Measurements from ENCODE around the gene MID1. TPM values are rescaled to one million over a fixed set of nuclear protein-coding genes. Genes with fewer than 3 reads are reported as not detected.

MID1 gene
- total and polyA plus RNA-seq, 4 donors = 4.3 to 25.8 (median 12.9) TPM

- Histone ChIP-seq H3K36me3 (ENCODE audit: control insufficient read depth in 4 of 4, insufficient read depth in 4 of 4, low read length in 4 of 4) (no peaks in the 10 kb centered on the region), H3K27ac (ENCODE audit: low read depth in 1 of 2, low read length in 1 of 2) (no peak overlapping the region), H3K27me3 (ENCODE audit: control insufficient read depth in 3 of 3, insufficient read depth in 3 of 3, low read length in 2 of 3) (peaks cover 0 to 2% (median 0%) of the 10 kb centered on the region in 3 donors), H3K4me3 (no peak overlapping the region), H3K9ac (ENCODE audit: insufficient read depth in 1 of 2, low read length in 2 of 2) (no peak overlapping the region), H3K4me1 (ENCODE audit: control insufficient read depth in 5 of 5, insufficient read depth in 5 of 5, low read length in 5 of 5) (no peaks in the 10 kb centered on the region), H3K9me3 (ENCODE audit: control insufficient read depth in 4 of 4, insufficient read depth in 3 of 4, low read length in 3 of 4) (peaks cover 0 to 10% (median 0%) of the 10 kb centered on the region in 4 donors)
- no peak for DNase-seq
- no peak for TF ChIP-seq CTCF (IDR thresholded peaks at IDR 0.05; ENCODE audit: control extremely low read depth, extremely low read depth)
- ATAC-seq (ENCODE audit: insufficient read depth, low FRiP score) = no peak
- WGBS, 2 donors = 58 to 71% methylated on average over 6 of the region's 6 CpGs
These were observed 200.3 kb downstream of the MID1 start for GRCh38 chrX:10420134-10420533.

GRCh38 chrX:10416424-10416823 lies 204.0 kb downstream of the MID1 start:
- DNase-seq (no peak), ATAC-seq (ENCODE audit: insufficient read depth, low FRiP score) (no peak)
- 81 to 92% methylated on average over 4 of the region's 4 CpGs for WGBS, 2 donors

GRCh38 chrX:10415306-10416001 lies 204.9 kb downstream of the MID1 start:
- no peak overlapping the region for H3K27ac ChIP-seq (ENCODE audit: low read depth in 1 of 2, low read length in 1 of 2)
- DNase-seq (no peak), ATAC-seq (ENCODE audit: insufficient read depth, low FRiP score) (no peak)
- H3K36me3 ChIP-seq (ENCODE audit: control insufficient read depth in 4 of 4, insufficient read depth in 4 of 4, low read length in 4 of 4) = no peaks in the 10 kb centered on the region
- 77 to 87% methylated on average over 9 of the region's 9 CpGs for WGBS, 2 donors
- TF ChIP-seq CTCF (IDR thresholded peaks at IDR 0.05; ENCODE audit: control extremely low read depth, extremely low read depth) = no peak
- H3K4me1 ChIP-seq (ENCODE audit: control insufficient read depth in 5 of 5, insufficient read depth in 5 of 5, low read length in 5 of 5) = no peaks in the 10 kb centered on the region
- peaks cover 0 to 4% (median 0%) of the 10 kb centered on the region in 4 donors for H3K9me3 ChIP-seq (ENCODE audit: control insufficient read depth in 4 of 4, insufficient read depth in 3 of 4, low read length in 3 of 4)
- no peak overlapping the region for H3K9ac ChIP-seq (ENCODE audit: insufficient read depth in 1 of 2, low read length in 2 of 2)
- peaks cover 0 to 7% (median 5%) of the 10 kb centered on the region in 3 donors for H3K27me3 ChIP-seq (ENCODE audit: control insufficient read depth in 3 of 3, insufficient read depth in 3 of 3, low read length in 2 of 3)
- H3K4me3 ChIP-seq = no peak overlapping the region

More at GRCh38 chrX:10416424-10416823, 204.0 kb downstream of the MID1 start:
- Histone ChIP-seq H3K36me3 (ENCODE audit: control insufficient read depth in 4 of 4, insufficient read depth in 4 of 4, low read length in 4 of 4) (no peaks in the 10 kb centered on the region), H3K4me3 (no peak overlapping the region), H3K4me1 (ENCODE audit: control insufficient read depth in 5 of 5, insufficient read depth in 5 of 5, low read length in 5 of 5) (no peaks in the 10 kb centered on the region), H3K9ac (ENCODE audit: insufficient read depth in 1 of 2, low read length in 2 of 2) (no peak overlapping the region), H3K9me3 (ENCODE audit: control insufficient read depth in 4 of 4, insufficient read depth in 3 of 4, low read length in 3 of 4) (peaks cover 0 to 4% (median 0%) of the 10 kb centered on the region in 4 donors), H3K27ac (ENCODE audit: low read depth in 1 of 2, low read length in 1 of 2) (no peak overlapping the region), H3K27me3 (ENCODE audit: control insufficient read depth in 3 of 3, insufficient read depth in 3 of 3, low read length in 2 of 3) (peaks cover 0 to 7% (median 0%) of the 10 kb centered on the region in 3 donors)
- TF ChIP-seq CTCF (IDR thresholded peaks at IDR 0.05; ENCODE audit: control extremely low read depth, extremely low read depth) = no peak
